Thoracic aorta (tissue), 2 donors: ENCODE measurements around the gene DIP2B. TPM values are rescaled to one million over a fixed set of nuclear protein-coding genes. Genes with fewer than 3 reads are reported as not detected.

ENCODE experiments used
- ATAC-seq: fragments of 150-250 bp; one replicate; pipeline ENCODE4 v1.8.0; 2017; ENCODE audit warnings: low read depth; ENCODE audit not compliant: insufficient number of reproducible peaks, low FRiP score
- DNase-seq: peaks from one replicate; pipeline ENCODE4 v3.0.0-alpha.2; 2020; ENCODE audit warnings: low spot score
- H3K27ac ChIP-seq, 2 donors: fragments of 200-600 bp; sonication (generic); 1 replicate in 1 of 2; 2 replicates in 1 of 2; pipeline ENCODE4 v1.5.1; 2016; ENCODE audit warnings: mild to moderate bottlenecking in 2 of 2, moderate library complexity in 2 of 2
- H3K27me3 ChIP-seq: fragments of 200-600 bp; sonication (generic); replicated peaks from 2 replicates; pipeline ENCODE4 v1.6.0; 2016; ENCODE audit warnings: mild to moderate bottlenecking; ENCODE audit not compliant: insufficient read depth
- H3K36me3 ChIP-seq: fragments of 200-600 bp; sonication (generic); one replicate; pipeline ENCODE4 v1.5.1; 2016
- H3K4me1 ChIP-seq, 2 donors: fragments of 200-600 bp; sonication (generic); 1 replicate in 1 of 2; 2 replicates in 1 of 2; pipeline versions ENCODE4 v1.5.1 to v1.6.0; 2016; ENCODE audit warnings: low read depth in 2 of 2, mild to moderate bottlenecking in 1 of 2; ENCODE audit not compliant: control insufficient read depth in 1 of 2
- H3K4me3 ChIP-seq: fragments of 200-600 bp; sonication (generic); 2 replicates; pipeline ENCODE4 v1.5.1; 2016; ENCODE audit warnings: mild to moderate bottlenecking
- H3K9me3 ChIP-seq: fragments of 200-600 bp; sonication (generic); 2 replicates; pipeline ENCODE4 v1.5.1; 2016
- total RNA-seq, 2 donors: library from RNA; depleted of rRNA; stranded (reverse); fragments of >200 nt; gene quantifications; one replicate each; pipeline versions ENCODE4 v1.1.0 to v1.2.3, GENCODE V29; 2016
- TF ChIP-seq, protein P1 (sequence below): fragments of 200-600 bp; sonication (generic); IDR thresholded peaks from one replicate; pipeline ENCODE4 v1.5.1; 2019; ENCODE audit warnings: antibody characterized with exemption

DIP2B gene
- total RNA-seq, 2 donors from 2014 or later, result 22.3 to 22.9 TPM

DNA sequence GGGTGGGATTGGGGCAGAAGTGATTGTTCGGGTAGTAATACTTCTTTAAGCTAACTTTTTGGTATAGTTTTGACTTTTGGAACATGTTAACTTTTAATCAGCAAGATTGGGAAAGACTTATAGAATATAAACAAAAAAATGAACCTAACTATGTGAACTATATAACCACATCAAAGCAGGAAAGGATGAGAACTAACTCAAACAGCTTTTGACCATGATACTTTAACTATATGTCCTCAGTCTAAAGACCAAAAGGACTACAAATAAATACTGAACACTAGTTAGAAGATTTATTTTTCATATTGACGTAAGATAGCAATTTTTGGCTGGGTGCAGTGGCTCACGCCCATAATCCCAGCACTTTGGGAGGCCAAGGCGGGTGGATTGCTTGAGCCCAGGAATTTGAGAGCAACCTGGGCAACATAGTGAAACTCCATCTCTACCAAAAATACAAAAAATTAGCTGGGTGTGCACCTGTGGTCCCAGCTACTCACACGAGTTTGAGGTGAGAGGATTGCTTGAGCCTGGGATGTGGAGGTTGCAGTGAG lies 150.7 kb downstream of the DIP2B start:
- no peaks in the 10 kb centered on the region for H3K4me1 ChIP-seq
- H3K36me3 ChIP-seq, result no peaks in the 10 kb centered on the region
- no peak overlapping the region for H3K27ac ChIP-seq
- TF ChIP-seq, protein P1, sequence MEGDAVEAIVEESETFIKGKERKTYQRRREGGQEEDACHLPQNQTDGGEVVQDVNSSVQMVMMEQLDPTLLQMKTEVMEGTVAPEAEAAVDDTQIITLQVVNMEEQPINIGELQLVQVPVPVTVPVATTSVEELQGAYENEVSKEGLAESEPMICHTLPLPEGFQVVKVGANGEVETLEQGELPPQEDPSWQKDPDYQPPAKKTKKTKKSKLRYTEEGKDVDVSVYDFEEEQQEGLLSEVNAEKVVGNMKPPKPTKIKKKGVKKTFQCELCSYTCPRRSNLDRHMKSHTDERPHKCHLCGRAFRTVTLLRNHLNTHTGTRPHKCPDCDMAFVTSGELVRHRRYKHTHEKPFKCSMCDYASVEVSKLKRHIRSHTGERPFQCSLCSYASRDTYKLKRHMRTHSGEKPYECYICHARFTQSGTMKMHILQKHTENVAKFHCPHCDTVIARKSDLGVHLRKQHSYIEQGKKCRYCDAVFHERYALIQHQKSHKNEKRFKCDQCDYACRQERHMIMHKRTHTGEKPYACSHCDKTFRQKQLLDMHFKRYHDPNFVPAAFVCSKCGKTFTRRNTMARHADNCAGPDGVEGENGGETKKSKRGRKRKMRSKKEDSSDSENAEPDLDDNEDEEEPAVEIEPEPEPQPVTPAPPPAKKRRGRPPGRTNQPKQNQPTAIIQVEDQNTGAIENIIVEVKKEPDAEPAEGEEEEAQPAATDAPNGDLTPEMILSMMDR, result no peak
- no peak for ATAC-seq
- no peak overlapping the region for H3K4me3 ChIP-seq
- DNase-seq, result no peak
- H3K27me3 ChIP-seq, result no peaks in the 10 kb centered on the region
- no peaks in the 10 kb centered on the region for H3K9me3 ChIP-seq

GRCh38 chr12:50659260-50659659 lies 154.5 kb downstream of the DIP2B start:
- TF ChIP-seq, protein P1, result no peak
- H3K27me3 ChIP-seq, result no peaks in the 10 kb centered on the region
- H3K27ac ChIP-seq, result no peak overlapping the region
- no peak for DNase-seq
- no peak overlapping the region for H3K4me3 ChIP-seq
- H3K36me3 ChIP-seq, result no peaks in the 10 kb centered on the region
- no peaks in the 10 kb centered on the region for H3K4me1 ChIP-seq
- no peak for ATAC-seq
- no peaks in the 10 kb centered on the region for H3K9me3 ChIP-seq

- DNase-seq (no peak), ATAC-seq (no peak)
- Histone ChIP-seq H3K36me3 (no peaks in the 10 kb centered on the region), H3K4me3 (no peak overlapping the region), H3K27me3 (no peaks in the 10 kb centered on the region), H3K9me3 (no peaks in the 10 kb centered on the region), H3K4me1 (no peaks in the 10 kb centered on the region), H3K27ac (no peak overlapping the region)
- TF ChIP-seq, protein P1, result no peak
Measured at GRCh38 chr12:50659690-50660424, 155.1 kb downstream of the DIP2B start.

DNA sequence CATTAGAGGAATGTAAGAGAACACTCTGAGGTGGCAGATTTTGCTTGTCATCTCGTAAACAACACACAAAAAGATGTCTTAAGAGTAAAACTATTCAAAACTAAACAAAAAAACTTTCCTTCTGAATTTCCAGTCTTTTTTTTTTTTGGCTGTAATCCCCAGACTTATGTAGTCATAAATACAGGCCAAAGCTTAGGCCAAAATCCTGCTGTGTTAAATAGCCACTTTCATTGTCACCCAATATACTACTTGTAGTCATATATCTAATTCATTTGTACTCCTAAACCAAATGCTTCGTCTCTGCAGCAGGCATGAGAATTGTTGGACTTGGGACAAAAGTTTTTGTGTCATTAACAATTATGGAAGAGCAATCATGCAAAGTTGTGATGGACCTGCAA lies 155.6 kb downstream of the DIP2B start:
- DNase-seq (no peak), ATAC-seq (no peak)
- H3K9me3 ChIP-seq, result no peaks in the 10 kb centered on the region
- no peaks in the 10 kb centered on the region for H3K4me1 ChIP-seq
- no peak overlapping the region for H3K27ac ChIP-seq
- no peak overlapping the region for H3K4me3 ChIP-seq
- H3K27me3 ChIP-seq, result no peaks in the 10 kb centered on the region
- TF ChIP-seq, protein P1, result no peak
- H3K36me3 ChIP-seq, result no peaks in the 10 kb centered on the region

GRCh38 chr12:50661300-50662115 lies 156.7 kb downstream of the DIP2B start:
- TF ChIP-seq, protein P1, result no peak
- ATAC-seq (no peak), DNase-seq (no peak)
- H3K9me3 ChIP-seq, result no peaks in the 10 kb centered on the region
- no peaks in the 10 kb centered on the region for H3K36me3 ChIP-seq
- no peak overlapping the region for H3K27ac ChIP-seq
- H3K27me3 ChIP-seq, result no peaks in the 10 kb centered on the region
- H3K4me3 ChIP-seq, result no peak overlapping the region
- H3K4me1 ChIP-seq, result no peaks in the 10 kb centered on the region
